HepG2 (cell line): ENCODE results near the gene RABEP2. TPM values are rescaled to one million over a fixed set of nuclear protein-coding genes. Genes with fewer than 3 reads are reported as not detected.

ENCODE experiments used
- ELF1 ChIP-seq: sonication (generic); formaldehyde crosslinking; IDR thresholded peaks from 2 replicates; pipeline ENCODE4 v1.4.0; 2020; ENCODE audit warnings: missing genetic modification reagents
- ELF3 ChIP-seq: IDR thresholded peaks from 2 replicates; pipeline ENCODE4 v1.6.1; 2016; ENCODE audit warnings: missing genetic modification reagents, missing compliant biosample characterization
- FLYWCH1 ChIP-seq: sonication (generic); formaldehyde crosslinking; IDR thresholded peaks from 2 replicates; pipeline ENCODE4 v1.8.1; 2023; ENCODE audit warnings: mild to moderate bottlenecking, missing genetic modification reagents
- GABPA ChIP-seq, 2 experiments: IDR thresholded peaks; 2 replicates each; pipeline ENCODE4 v1.6.1; 2011 to 2016; ENCODE audit warnings: low read depth in 2 of 2, low read length in 1 of 2, missing biosample characterization in 1 of 2, missing genetic modification characterization in 1 of 2
- KDM5A ChIP-seq: fragments of 200-600 bp; sonication (generic); IDR thresholded peaks from 2 replicates; pipeline ENCODE4 v1.7.0; 2018; ENCODE audit warnings: antibody characterized with exemption, mild to moderate bottlenecking, low read length, borderline replicate concordance
- MEF2D ChIP-seq: sonication (generic); formaldehyde crosslinking; IDR thresholded peaks from 2 replicates; pipeline ENCODE4 v1.5.1; 2020; ENCODE audit warnings: mild to moderate bottlenecking, missing genetic modification reagents
- MEIS2 ChIP-seq: sonication (generic); formaldehyde crosslinking; IDR thresholded peaks from 2 replicates; pipeline ENCODE4 v1.9.0; 2021; ENCODE audit warnings: mild to moderate bottlenecking, missing genetic modification reagents
- MTF2 ChIP-seq: sonication (generic); formaldehyde crosslinking; IDR thresholded peaks from 2 replicates; pipeline ENCODE4 v1.5.0; 2020; ENCODE audit warnings: missing genetic modification reagents, borderline replicate concordance
- NFKBIZ ChIP-seq: IDR thresholded peaks from 2 replicates; pipeline ENCODE4 v1.6.1; 2018; ENCODE audit warnings: missing genetic modification reagents, missing compliant biosample characterization
- NR2C2 ChIP-seq: sonication (generic); formaldehyde crosslinking; IDR thresholded peaks from 2 replicates; pipeline ENCODE4 v1.4.0; 2020; ENCODE audit warnings: missing genetic modification reagents, mild to moderate bottlenecking, moderate library complexity, borderline replicate concordance
- RARG ChIP-seq: sonication (generic); formaldehyde crosslinking; IDR thresholded peaks from 2 replicates; pipeline ENCODE4 v1.4.0; 2020; ENCODE audit warnings: low read depth, mild to moderate bottlenecking, missing genetic modification reagents
- SP2 ChIP-seq: sonication (generic); formaldehyde crosslinking; IDR thresholded peaks from 2 replicates; pipeline ENCODE4 v1.5.1; 2020; ENCODE audit warnings: mild to moderate bottlenecking, missing genetic modification reagents
- TP53 ChIP-seq: sonication (generic); formaldehyde crosslinking; conservative IDR thresholded peaks from 2 replicates; pipeline ENCODE4 v1.4.0; 2020; ENCODE audit warnings: missing genetic modification reagents
- XBP1 ChIP-seq: sonication (generic); formaldehyde crosslinking; IDR thresholded peaks from 2 replicates; pipeline ENCODE4 v1.5.0; 2020; ENCODE audit warnings: missing genetic modification reagents
- YEATS4 ChIP-seq: sonication (generic); formaldehyde crosslinking; IDR thresholded peaks from 2 replicates; pipeline ENCODE4 v1.4.0; 2020; ENCODE audit warnings: missing genetic modification reagents, borderline replicate concordance
- ZNF263 ChIP-seq: sonication (generic); formaldehyde crosslinking; IDR thresholded peaks from 2 replicates; pipeline ENCODE4 v1.4.0; 2020; ENCODE audit warnings: missing genetic modification reagents
- ZNF460 ChIP-seq: sonication (generic); formaldehyde crosslinking; IDR thresholded peaks from 2 replicates; pipeline ENCODE4 v1.5.1; 2020; ENCODE audit warnings: missing genetic modification reagents, mild to moderate bottlenecking, borderline replicate concordance
- ZNF543 ChIP-seq: sonication (generic); formaldehyde crosslinking; IDR thresholded peaks from 2 replicates; pipeline ENCODE4 v1.4.0; 2020; ENCODE audit warnings: mild to moderate bottlenecking, missing genetic modification reagents
- polyA plus RNA-seq, 8 experiments: library from polyadenylated mRNA; depleted of rRNA in 3 of 8; stranded (reverse) in 7 of 8; unstranded in 1 of 8; fragments of >200 nt; fragmentation: Illumina TruSeq in 4 of 8; extraction: Trizol in 4 of 8; gene quantifications; 2 replicates each; pipeline versions ENCODE4 v1.2.1 to v1.2.3, GENCODE V29; 2011 to 2016; ENCODE audit warnings: low read depth in 4 of 8, missing spikeins in 1 of 8, mixed read lengths in 1 of 8; ENCODE audit not compliant: insufficient read depth in 1 of 8
- total RNA-seq, 5 experiments: library from RNA; depleted of rRNA; stranded (reverse); fragments of >200 nt; fragmentation: Illumina TruSeq; extraction: Trizol; gene quantifications; 2 replicates each; pipeline ENCODE4 v1.2.3, GENCODE V29; 2016; ENCODE audit warnings: low read depth in 1 of 5
- TF ChIP-seq, protein P1 (sequence below): sonication (generic); formaldehyde crosslinking; IDR thresholded peaks from 2 replicates; pipeline ENCODE4 v1.4.0; 2020; ENCODE audit warnings: missing genetic modification reagents
- TF ChIP-seq, protein P2 (sequence below): sonication (generic); formaldehyde crosslinking; IDR thresholded peaks from 2 replicates; pipeline ENCODE4 v1.5.1; 2020; ENCODE audit warnings: missing genetic modification reagents, mild to moderate bottlenecking, borderline replicate concordance
- TF ChIP-seq, protein P3 (sequence below): sonication (generic); formaldehyde crosslinking; IDR thresholded peaks from 2 replicates; pipeline ENCODE4 v1.5.0; 2020; ENCODE audit warnings: missing genetic modification reagents
- TF ChIP-seq, protein P4 (sequence below): sonication (generic); formaldehyde crosslinking; conservative IDR thresholded peaks from 2 replicates; pipeline ENCODE4 v1.4.0; 2020; ENCODE audit warnings: missing genetic modification reagents

RABEP2 gene
- total and polyA plus RNA-seq, 2 of the 13 experiments (the other 11 are each of a cell fraction or from before 2014, with no cell fraction given), result 10.8 to 18.4 TPM

DNA sequence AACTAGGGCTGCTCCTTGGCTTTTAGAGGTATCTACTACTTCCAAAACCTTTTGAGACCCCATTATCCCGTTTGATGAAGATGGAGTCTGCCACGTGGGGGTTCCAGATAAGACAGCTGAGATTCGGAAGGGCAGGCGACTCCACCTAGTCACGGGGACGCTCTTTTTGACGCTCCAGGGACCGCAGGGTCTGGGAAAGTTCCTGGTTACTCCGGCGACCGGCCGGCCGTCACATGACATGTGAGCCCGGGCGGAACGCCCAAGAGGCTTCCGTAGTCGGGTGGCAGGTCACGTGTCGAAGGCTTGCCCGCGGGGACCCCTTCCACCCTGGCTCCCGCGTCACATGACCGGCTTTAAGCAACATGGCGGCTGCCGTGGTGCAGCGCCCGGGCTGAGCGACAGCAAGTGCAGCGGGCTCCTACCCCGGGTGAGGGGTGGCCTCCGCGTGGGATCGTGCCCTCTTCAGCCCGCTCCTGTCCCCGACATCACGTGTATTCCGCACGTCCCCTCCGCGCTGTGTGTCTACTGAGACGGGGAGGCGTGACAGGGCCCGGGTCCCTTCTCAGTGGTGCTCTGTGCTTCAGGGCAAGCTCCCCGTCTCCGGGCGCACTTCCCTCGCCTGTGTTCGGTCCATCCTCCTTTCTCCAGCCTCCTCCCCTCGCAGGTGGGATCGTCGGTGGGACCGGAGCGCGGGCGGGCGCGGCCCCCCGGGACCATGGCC lies 49.6 kb upstream of the RABEP2 start, which contains the start of gene SPNS1 (continued):
- TF ChIP-seq XBP1 (CRISPR knock-in tag) (0 out of 2 replicates have a peak, but pooled peaks have one; percentile 80), MEIS2 (CRISPR knock-in tag) (peak; percentile 88), KDM5A (peak; percentile 100), MEF2D (CRISPR knock-in tag) (peak; percentile 80; the same call in 1 of the 2 replicates), NFKBIZ (peak; percentile 91), GABPA (IDR thresholded peaks at IDR 0.05; ENCODE audit: low read depth, low read length) (peak; percentile 23; the same call in 1 of the 2 replicates), GABPA (CRISPR knock-in tag; IDR thresholded peaks at IDR 0.05; ENCODE audit: low read depth) (peak; percentile 83), ELF3 (CRISPR knock-in tag) (peak; percentile 42; the same call in 1 of the 2 replicates), ELF1 (CRISPR knock-in tag) (peak; percentile 92), RARG (CRISPR knock-in tag) (peak; percentile 92; the same call in 1 of the 2 replicates), FLYWCH1 (CRISPR knock-in tag) (peak; percentile 22; the same call in 1 of the 2 replicates), SP2 (CRISPR knock-in tag) (peak; percentile 73), ZNF460 (CRISPR knock-in tag) (no peak), ZNF543 (CRISPR knock-in tag) (peak; percentile 74), TP53 (CRISPR knock-in tag) (peak; percentile 94), NR2C2 (CRISPR knock-in tag) (peak; percentile 94), MTF2 (CRISPR knock-in tag) (no peak), YEATS4 (peak; percentile 98), ZNF263 (CRISPR knock-in tag) (peak; percentile 74; the same call in 1 of the 2 replicates)
- TF ChIP-seq, protein P1, sequence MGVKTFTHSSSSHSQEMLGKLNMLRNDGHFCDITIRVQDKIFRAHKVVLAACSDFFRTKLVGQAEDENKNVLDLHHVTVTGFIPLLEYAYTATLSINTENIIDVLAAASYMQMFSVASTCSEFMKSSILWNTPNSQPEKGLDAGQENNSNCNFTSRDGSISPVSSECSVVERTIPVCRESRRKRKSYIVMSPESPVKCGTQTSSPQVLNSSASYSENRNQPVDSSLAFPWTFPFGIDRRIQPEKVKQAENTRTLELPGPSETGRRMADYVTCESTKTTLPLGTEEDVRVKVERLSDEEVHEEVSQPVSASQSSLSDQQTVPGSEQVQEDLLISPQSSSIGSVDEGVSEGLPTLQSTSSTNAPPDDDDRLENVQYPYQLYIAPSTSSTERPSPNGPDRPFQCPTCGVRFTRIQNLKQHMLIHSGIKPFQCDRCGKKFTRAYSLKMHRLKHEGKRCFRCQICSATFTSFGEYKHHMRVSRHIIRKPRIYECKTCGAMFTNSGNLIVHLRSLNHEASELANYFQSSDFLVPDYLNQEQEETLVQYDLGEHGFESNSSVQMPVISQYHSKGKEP (CRISPR knock-in tag), result peak; percentile 85; the same call in 1 of the 2 replicates
- TF ChIP-seq, protein P2, sequence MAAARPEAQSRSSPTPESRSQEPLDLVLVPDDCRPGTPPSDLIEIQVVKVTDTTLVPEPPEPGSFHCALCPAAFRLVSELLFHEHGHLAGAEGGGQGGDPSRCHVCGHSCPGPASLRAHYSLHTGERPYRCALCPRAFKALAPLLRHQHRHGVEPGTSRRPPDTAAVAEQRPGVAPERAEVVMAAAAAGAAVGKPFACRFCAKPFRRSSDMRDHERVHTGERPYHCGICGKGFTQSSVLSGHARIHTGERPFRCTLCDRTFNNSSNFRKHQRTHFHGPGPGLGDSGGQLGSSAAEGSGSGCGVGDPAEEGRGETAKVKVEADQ (CRISPR knock-in tag), result peak; percentile 82; the same call in 1 of the 2 replicates
- TF ChIP-seq, protein P3, sequence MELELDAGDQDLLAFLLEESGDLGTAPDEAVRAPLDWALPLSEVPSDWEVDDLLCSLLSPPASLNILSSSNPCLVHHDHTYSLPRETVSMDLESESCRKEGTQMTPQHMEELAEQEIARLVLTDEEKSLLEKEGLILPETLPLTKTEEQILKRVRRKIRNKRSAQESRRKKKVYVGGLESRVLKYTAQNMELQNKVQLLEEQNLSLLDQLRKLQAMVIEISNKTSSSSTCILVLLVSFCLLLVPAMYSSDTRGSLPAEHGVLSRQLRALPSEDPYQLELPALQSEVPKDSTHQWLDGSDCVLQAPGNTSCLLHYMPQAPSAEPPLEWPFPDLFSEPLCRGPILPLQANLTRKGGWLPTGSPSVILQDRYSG (CRISPR knock-in tag), result peak; percentile 79; the same call in 1 of the 2 replicates
- TF ChIP-seq, protein P4, sequence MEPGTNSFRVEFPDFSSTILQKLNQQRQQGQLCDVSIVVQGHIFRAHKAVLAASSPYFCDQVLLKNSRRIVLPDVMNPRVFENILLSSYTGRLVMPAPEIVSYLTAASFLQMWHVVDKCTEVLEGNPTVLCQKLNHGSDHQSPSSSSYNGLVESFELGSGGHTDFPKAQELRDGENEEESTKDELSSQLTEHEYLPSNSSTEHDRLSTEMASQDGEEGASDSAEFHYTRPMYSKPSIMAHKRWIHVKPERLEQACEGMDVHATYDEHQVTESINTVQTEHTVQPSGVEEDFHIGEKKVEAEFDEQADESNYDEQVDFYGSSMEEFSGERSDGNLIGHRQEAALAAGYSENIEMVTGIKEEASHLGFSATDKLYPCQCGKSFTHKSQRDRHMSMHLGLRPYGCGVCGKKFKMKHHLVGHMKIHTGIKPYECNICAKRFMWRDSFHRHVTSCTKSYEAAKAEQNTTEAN (CRISPR knock-in tag), result peak; percentile 79; the same call in 1 of the 2 replicates
